ENCODE results near the gene CEACAM8.
"Not testable (repeated sequence)": the region's sequence is repeated elsewhere in the genome, so short reads cannot be mapped to it uniquely, and the experiment has no call there.

CEACAM8 gene

DNA sequence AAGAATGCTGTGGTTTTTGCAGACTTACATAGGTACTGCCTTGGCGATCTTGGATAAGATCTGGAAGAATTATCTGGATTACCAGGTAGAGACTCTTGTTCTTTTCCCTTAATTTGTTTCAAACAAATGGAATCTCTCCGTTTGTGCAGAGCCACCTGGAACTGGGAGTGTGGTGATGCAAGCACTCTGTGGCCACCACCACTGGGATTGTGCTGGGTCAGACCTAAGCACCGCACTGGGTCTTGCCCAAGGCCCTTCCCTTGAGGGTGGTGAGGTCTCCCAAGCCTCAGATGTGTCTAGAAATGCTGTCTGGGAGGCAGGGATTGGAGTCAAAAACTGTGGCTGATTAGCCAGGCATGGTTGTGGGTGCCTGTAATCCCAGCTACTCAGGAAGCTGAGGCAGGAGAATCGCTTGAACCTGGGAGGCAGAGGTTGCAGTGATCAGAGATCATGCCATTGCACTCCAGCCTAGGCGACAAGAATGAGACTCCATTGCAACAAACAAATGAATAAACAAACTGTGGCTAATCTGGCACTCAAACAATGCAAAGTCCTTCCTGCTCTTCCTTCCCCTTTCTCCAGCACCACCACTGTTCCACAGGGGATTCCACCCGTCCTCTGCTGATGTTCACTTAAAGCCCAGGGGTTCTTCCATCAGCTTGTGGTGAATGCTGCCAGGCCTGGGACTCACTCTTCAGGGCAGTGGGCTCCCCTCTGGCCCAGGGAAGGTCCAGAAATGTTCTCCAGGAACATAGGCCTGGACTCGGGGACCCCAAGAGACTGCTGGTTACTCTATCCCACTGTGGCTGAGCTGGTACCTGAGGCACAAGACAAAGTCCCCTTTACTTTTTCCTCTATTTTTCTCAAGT is 55.6 kb downstream of the CEACAM8 start:
- H3K18ac ChIP-seq (ENCODE audit: low read length) = no peak overlapping the region
- H3K23ac ChIP-seq (ENCODE audit: low read length) = no peak overlapping the region
- no peaks in the 10 kb centered on the region for H3K79me1 ChIP-seq (ENCODE audit: low read length)
- H3K79me2 ChIP-seq (ENCODE audit: control insufficient read depth, insufficient read depth, low read length) = no peaks in the 10 kb centered on the region
- H3K4me1 ChIP-seq (ENCODE audit: control insufficient read depth, low read depth, low read length) = peaks cover 4% of the 10 kb centered on the region
- H4K5ac ChIP-seq (ENCODE audit: low read length) = no peak overlapping the region
- WGBS (ENCODE audit: extremely low coverage, insufficient coverage, low lambda C conversion rate) = no CpG with 5 or more reads among the region's 7 CpGs
- no peaks in the 10 kb centered on the region for H3K36me3 ChIP-seq (ENCODE audit: control insufficient read depth, insufficient read depth, low read length)
- H4K8ac ChIP-seq (ENCODE audit: low read depth, low read length) = no peak overlapping the region
- no peak overlapping the region for H2BK5ac ChIP-seq (ENCODE audit: low read length)
- no peak overlapping the region for H2BK120ac ChIP-seq (ENCODE audit: low read depth, low read length)
- no peak overlapping the region for H3K4ac ChIP-seq (ENCODE audit: low read depth, low read length)
- H2BK15ac ChIP-seq (replicated peaks; ENCODE audit: low read depth) = no peak overlapping the region
- H3K56ac ChIP-seq (ENCODE audit: low read length) = no peak overlapping the region
- H3K9ac ChIP-seq (ENCODE audit: low read length) = no peak overlapping the region
- no peak overlapping the region for H3K4me3 ChIP-seq (ENCODE audit: low read length)
- no peak overlapping the region for H2AK5ac ChIP-seq (ENCODE audit: low read length)
- H3K4me2 ChIP-seq (ENCODE audit: low read length) = no peak overlapping the region
- DNase-seq = no peak
- no peak overlapping the region for H3K27ac ChIP-seq (ENCODE audit: low read depth, low read length)
- H3K27me3 ChIP-seq (ENCODE audit: insufficient read depth, low read length, poor library complexity) = no peaks in the 10 kb centered on the region

DNA sequence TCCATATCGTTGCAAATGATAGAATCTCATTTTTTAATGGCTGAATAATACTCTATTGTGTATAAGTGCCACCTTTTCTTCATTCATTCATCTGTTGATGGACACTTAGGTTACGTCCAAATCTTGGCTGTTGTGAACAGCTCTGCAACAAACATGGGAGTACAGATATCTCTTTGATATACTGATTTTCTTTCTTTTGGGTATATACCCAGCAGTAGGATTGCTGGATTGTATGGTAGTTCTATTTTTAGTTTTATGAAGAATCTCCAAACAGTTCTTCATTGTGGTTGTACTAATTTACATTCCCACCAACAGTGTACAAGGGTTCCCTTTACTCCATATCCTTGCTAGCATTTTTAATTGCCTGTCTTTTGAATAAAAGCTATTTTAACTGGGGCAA is 59.4 kb downstream of the CEACAM8 start:
- not testable (repeated sequence) for H4K8ac ChIP-seq (ENCODE audit: low read depth, low read length); H4K5ac ChIP-seq (ENCODE audit: low read length); H3K56ac ChIP-seq (ENCODE audit: low read length); H3K4ac ChIP-seq (ENCODE audit: low read depth, low read length); H3K18ac ChIP-seq (ENCODE audit: low read length); H3K4me2 ChIP-seq (ENCODE audit: low read length); H2BK15ac ChIP-seq (replicated peaks; ENCODE audit: low read depth); H2BK120ac ChIP-seq (ENCODE audit: low read depth, low read length); H3K9ac ChIP-seq (ENCODE audit: low read length); H3K4me1 ChIP-seq (ENCODE audit: control insufficient read depth, low read depth, low read length); H3K27me3 ChIP-seq (ENCODE audit: insufficient read depth, low read length, poor library complexity); H3K23ac ChIP-seq (ENCODE audit: low read length); H2AK5ac ChIP-seq (ENCODE audit: low read length); H3K4me3 ChIP-seq (ENCODE audit: low read length); H3K36me3 ChIP-seq (ENCODE audit: control insufficient read depth, insufficient read depth, low read length); DNase-seq; H2BK5ac ChIP-seq (ENCODE audit: low read length); H3K79me1 ChIP-seq (ENCODE audit: low read length); H3K79me2 ChIP-seq (ENCODE audit: control insufficient read depth, insufficient read depth, low read length); H3K27ac ChIP-seq (ENCODE audit: low read depth, low read length)
- whole genome bisulfite sequencing (ENCODE audit: extremely low coverage, insufficient coverage, low lambda C conversion rate) = no CpG with 5 or more reads among the region's 2 CpGs

DNA sequence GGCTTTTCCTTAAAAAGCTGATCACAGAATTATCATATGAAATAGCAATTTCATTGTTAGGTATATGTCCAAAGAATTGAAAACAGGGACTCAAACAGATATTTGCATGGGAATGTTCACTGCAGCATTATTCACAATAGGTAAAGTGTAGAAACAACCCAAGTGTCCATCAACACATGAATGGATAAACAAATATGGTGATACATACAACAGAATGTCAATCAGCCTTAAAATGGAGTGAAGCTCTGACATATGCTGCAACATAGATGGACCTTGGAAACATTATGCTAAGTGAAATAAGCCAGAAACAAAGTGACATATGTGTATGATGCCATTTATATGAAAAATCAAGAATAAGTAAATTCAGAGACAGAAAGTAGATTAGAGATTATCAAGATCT is 60.3 kb downstream of the CEACAM8 start:
- DNase-seq = no peak
- Histone ChIP-seq H3K36me3 (ENCODE audit: control insufficient read depth, insufficient read depth, low read length) (no peaks in the 10 kb centered on the region), H2BK5ac (ENCODE audit: low read length) (no peak overlapping the region), H4K5ac (ENCODE audit: low read length) (no peak overlapping the region), H3K4me1 (ENCODE audit: control insufficient read depth, low read depth, low read length) (no peaks in the 10 kb centered on the region), H2BK15ac (replicated peaks; ENCODE audit: low read depth) (no peak overlapping the region), H3K18ac (ENCODE audit: low read length) (no peak overlapping the region), H2BK120ac (ENCODE audit: low read depth, low read length) (no peak overlapping the region), H3K56ac (ENCODE audit: low read length) (no peak overlapping the region), H3K79me2 (ENCODE audit: control insufficient read depth, insufficient read depth, low read length) (no peaks in the 10 kb centered on the region), H3K4me2 (ENCODE audit: low read length) (no peak overlapping the region), H4K8ac (ENCODE audit: low read depth, low read length) (no peak overlapping the region), H3K4ac (ENCODE audit: low read depth, low read length) (no peak overlapping the region), H3K27ac (ENCODE audit: low read depth, low read length) (no peak overlapping the region), H2AK5ac (ENCODE audit: low read length) (no peak overlapping the region), H3K23ac (ENCODE audit: low read length) (no peak overlapping the region), H3K9ac (ENCODE audit: low read length) (no peak overlapping the region), H3K27me3 (ENCODE audit: insufficient read depth, low read length, poor library complexity) (no peaks in the 10 kb centered on the region), H3K4me3 (ENCODE audit: low read length) (no peak overlapping the region), H3K79me1 (ENCODE audit: low read length) (no peaks in the 10 kb centered on the region)

DNA sequence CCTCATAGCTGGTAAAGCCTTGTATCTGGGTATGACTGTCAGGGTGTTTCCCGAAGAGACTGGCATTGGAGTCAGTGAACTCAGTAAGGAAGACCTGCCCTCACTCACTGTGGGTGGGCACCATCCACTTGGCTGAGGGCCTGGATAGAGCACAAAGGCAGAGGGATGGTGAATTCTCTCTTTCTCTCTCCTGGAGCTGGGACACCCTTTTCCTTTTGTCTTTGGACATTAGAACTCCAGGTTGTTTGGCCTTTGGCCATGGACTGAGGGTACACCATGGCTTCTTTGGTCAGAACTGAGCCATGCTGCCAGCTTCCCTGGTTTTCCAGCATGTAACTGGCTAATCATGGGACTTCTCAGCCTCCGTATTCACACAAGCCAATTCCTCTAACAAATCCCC is 61.8 kb downstream of the CEACAM8 start:
- H3K18ac ChIP-seq (ENCODE audit: low read length) = no peak overlapping the region
- H3K4me2 ChIP-seq (ENCODE audit: low read length) = no peak overlapping the region
- H2AK5ac ChIP-seq (ENCODE audit: low read length) = no peak overlapping the region
- no peak overlapping the region for H2BK120ac ChIP-seq (ENCODE audit: low read depth, low read length)
- no peaks in the 10 kb centered on the region for H3K79me2 ChIP-seq (ENCODE audit: control insufficient read depth, insufficient read depth, low read length)
- no peak overlapping the region for H3K4ac ChIP-seq (ENCODE audit: low read depth, low read length)
- H4K8ac ChIP-seq (ENCODE audit: low read depth, low read length) = no peak overlapping the region
- no peak overlapping the region for H2BK5ac ChIP-seq (ENCODE audit: low read length)
- DNase-seq = no peak
- no peak overlapping the region for H3K4me3 ChIP-seq (ENCODE audit: low read length)
- no peaks in the 10 kb centered on the region for H3K36me3 ChIP-seq (ENCODE audit: control insufficient read depth, insufficient read depth, low read length)
- H3K23ac ChIP-seq (ENCODE audit: low read length) = no peak overlapping the region
- no peak overlapping the region for H4K5ac ChIP-seq (ENCODE audit: low read length)
- H3K79me1 ChIP-seq (ENCODE audit: low read length) = no peaks in the 10 kb centered on the region
- peaks cover 8% of the 10 kb centered on the region for H3K4me1 ChIP-seq (ENCODE audit: control insufficient read depth, low read depth, low read length)
- H3K27ac ChIP-seq (ENCODE audit: low read depth, low read length) = no peak overlapping the region
- H3K9ac ChIP-seq (ENCODE audit: low read length) = no peak overlapping the region
- H3K56ac ChIP-seq (ENCODE audit: low read length) = no peak overlapping the region
- H3K27me3 ChIP-seq (ENCODE audit: insufficient read depth, low read length, poor library complexity) = no peaks in the 10 kb centered on the region
- 100% methylated on average over 1 of the region's 2 CpGs for WGBS (ENCODE audit: extremely low coverage, insufficient coverage, low lambda C conversion rate)
- H2BK15ac ChIP-seq (replicated peaks; ENCODE audit: low read depth) = no peak overlapping the region

DNA sequence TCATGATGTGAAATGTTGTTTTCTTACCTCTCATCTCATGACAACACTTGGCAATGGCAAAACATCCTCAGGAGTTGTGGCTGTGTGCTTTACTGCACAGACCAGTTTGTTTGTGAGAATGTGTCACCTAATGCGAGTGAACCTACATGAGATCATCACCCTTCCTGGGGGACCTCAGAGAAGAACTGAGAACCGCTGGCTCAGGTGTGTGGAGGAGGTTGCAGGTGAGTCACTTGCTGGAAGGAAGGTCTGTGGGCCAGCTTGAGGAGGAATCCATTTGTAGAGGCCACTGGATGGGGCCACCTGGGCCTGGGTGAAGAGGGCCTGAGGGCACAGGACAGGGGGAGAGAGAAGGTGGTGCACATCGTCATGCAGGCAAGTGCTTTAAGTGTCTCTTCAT is 63.4 kb downstream of the CEACAM8 start:
- DNase-seq = no peak
- Histone ChIP-seq H4K5ac (ENCODE audit: low read length) (no peak overlapping the region), H3K18ac (ENCODE audit: low read length) (no peak overlapping the region), H3K79me1 (ENCODE audit: low read length) (no peaks in the 10 kb centered on the region), H4K8ac (ENCODE audit: low read depth, low read length) (no peak overlapping the region), H3K4me1 (ENCODE audit: control insufficient read depth, low read depth, low read length) (peaks cover 8% of the 10 kb centered on the region), H3K27me3 (ENCODE audit: insufficient read depth, low read length, poor library complexity) (no peaks in the 10 kb centered on the region), H3K27ac (ENCODE audit: low read depth, low read length) (no peak overlapping the region), H2BK5ac (ENCODE audit: low read length) (no peak overlapping the region), H3K9ac (ENCODE audit: low read length) (no peak overlapping the region), H3K4me2 (ENCODE audit: low read length) (no peak overlapping the region), H3K56ac (ENCODE audit: low read length) (no peak overlapping the region), H3K4me3 (ENCODE audit: low read length) (no peak overlapping the region), H2BK15ac (replicated peaks; ENCODE audit: low read depth) (no peak overlapping the region), H2AK5ac (ENCODE audit: low read length) (no peak overlapping the region), H3K23ac (ENCODE audit: low read length) (no peak overlapping the region), H3K79me2 (ENCODE audit: control insufficient read depth, insufficient read depth, low read length) (no peaks in the 10 kb centered on the region), H3K36me3 (ENCODE audit: control insufficient read depth, insufficient read depth, low read length) (no peaks in the 10 kb centered on the region), H3K4ac (ENCODE audit: low read depth, low read length) (no peak overlapping the region), H2BK120ac (ENCODE audit: low read depth, low read length) (no peak overlapping the region)
- WGBS (ENCODE audit: extremely low coverage, insufficient coverage, low lambda C conversion rate) = no CpG with 5 or more reads among the region's 3 CpGs

Measured in mesendoderm (in vitro differentiated cells).